ENCODE results near the gene EDN3. TPM values are rescaled to one million over a fixed set of nuclear protein-coding genes. Genes with fewer than 3 reads are reported as not detected.

The EDN3 gene
- total and polyA plus RNA-seq, 2 experiments from 2014 or later, result 0.13 to 0.17 TPM

DNA sequence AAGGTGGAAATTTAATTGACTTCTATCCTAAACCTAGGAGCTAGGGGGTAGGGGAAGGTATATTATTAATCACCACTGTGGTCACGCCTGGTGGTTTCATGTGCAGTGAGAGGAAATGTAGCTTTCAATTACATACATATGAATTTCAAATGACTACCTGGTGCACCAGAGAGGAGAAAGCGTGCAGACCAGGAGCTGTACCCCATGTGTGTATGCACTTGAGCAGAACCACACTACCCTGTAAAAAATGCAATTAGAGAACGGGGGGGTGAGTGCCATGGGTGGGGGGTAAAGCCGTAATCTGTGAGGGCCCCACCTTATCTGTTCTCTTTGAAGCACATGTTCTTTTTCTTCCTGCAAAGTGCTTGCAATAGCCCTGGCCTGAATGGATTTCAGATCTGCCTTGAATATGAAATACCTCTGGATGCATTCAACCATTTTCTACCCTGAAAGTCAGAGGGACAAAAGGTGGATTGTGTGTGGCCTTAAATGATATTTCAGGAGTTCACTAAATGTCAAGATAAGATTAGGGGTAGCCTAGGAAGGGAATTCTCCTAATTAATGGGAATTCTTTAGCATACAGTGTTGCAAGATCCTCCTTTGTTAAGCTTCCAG lies 30.9 kb upstream of the EDN3 start:
- Histone ChIP-seq H3K36me3 (ENCODE audit: insufficient read depth) (no peaks in the 10 kb centered on the region), H3K4me2 (peak overlapping the region; percentile 36), H3F3A (replicated peaks; ENCODE audit: low read depth) (no peaks in the 10 kb centered on the region), H3K79me2 (replicated peaks; ENCODE audit: insufficient read depth) (no peaks in the 10 kb centered on the region), H3K27ac (ENCODE audit: low read depth) (no peak overlapping the region), H2AFZ (no peak overlapping the region), H3K4me3 (no peak overlapping the region), H3K4me1 (ENCODE audit: insufficient read depth) (peaks cover 19% of the 10 kb centered on the region), H4K20me1 (replicated peaks; ENCODE audit: insufficient read depth) (no peaks in the 10 kb centered on the region), H3K9me2 (ENCODE audit: insufficient read depth) (no peaks in the 10 kb centered on the region), H3K27me3 (ENCODE audit: insufficient read depth) (no peaks in the 10 kb centered on the region)
- ATAC-seq (no peak; the same call in 2 of the 3 replicates), DNase-seq (ENCODE audit: low spot score) (no peak)
- TF ChIP-seq NANOG (IDR thresholded peaks at IDR 0.05; ENCODE audit: borderline replicate concordance) (no peak), CREB1 (CRISPR knock-in tag; IDR thresholded peaks at IDR 0.05; ENCODE audit: low read depth) (no peak), JUNB (IDR thresholded peaks at IDR 0.05; ENCODE audit: unreplicated experiment) (no peak), ZNF114 (CRISPR knock-in tag; IDR thresholded peaks at IDR 0.05) (no peak), EZH2 (IDR thresholded peaks at IDR 0.05; ENCODE audit: low read depth, unreplicated experiment) (no peak), EZH2phosphoT487 (IDR thresholded peaks at IDR 0.05; ENCODE audit: unreplicated experiment) (no peak), STAT1 (IDR thresholded peaks at IDR 0.05; ENCODE audit: unreplicated experiment) (no peak), ZNF331 (CRISPR knock-in tag; IDR thresholded peaks at IDR 0.05; ENCODE audit: low read depth) (no peak), POLR2AphosphoS5 (IDR thresholded peaks at IDR 0.05; ENCODE audit: low read depth) (no peak)
- TF ChIP-seq, protein P1, sequence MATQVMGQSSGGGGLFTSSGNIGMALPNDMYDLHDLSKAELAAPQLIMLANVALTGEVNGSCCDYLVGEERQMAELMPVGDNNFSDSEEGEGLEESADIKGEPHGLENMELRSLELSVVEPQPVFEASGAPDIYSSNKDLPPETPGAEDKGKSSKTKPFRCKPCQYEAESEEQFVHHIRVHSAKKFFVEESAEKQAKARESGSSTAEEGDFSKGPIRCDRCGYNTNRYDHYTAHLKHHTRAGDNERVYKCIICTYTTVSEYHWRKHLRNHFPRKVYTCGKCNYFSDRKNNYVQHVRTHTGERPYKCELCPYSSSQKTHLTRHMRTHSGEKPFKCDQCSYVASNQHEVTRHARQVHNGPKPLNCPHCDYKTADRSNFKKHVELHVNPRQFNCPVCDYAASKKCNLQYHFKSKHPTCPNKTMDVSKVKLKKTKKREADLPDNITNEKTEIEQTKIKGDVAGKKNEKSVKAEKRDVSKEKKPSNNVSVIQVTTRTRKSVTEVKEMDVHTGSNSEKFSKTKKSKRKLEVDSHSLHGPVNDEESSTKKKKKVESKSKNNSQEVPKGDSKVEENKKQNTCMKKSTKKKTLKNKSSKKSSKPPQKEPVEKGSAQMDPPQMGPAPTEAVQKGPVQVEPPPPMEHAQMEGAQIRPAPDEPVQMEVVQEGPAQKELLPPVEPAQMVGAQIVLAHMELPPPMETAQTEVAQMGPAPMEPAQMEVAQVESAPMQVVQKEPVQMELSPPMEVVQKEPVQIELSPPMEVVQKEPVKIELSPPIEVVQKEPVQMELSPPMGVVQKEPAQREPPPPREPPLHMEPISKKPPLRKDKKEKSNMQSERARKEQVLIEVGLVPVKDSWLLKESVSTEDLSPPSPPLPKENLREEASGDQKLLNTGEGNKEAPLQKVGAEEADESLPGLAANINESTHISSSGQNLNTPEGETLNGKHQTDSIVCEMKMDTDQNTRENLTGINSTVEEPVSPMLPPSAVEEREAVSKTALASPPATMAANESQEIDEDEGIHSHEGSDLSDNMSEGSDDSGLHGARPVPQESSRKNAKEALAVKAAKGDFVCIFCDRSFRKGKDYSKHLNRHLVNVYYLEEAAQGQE (IDR thresholded peaks at IDR 0.05; ENCODE audit: unreplicated experiment), result no peak
- TF ChIP-seq, protein P2, sequence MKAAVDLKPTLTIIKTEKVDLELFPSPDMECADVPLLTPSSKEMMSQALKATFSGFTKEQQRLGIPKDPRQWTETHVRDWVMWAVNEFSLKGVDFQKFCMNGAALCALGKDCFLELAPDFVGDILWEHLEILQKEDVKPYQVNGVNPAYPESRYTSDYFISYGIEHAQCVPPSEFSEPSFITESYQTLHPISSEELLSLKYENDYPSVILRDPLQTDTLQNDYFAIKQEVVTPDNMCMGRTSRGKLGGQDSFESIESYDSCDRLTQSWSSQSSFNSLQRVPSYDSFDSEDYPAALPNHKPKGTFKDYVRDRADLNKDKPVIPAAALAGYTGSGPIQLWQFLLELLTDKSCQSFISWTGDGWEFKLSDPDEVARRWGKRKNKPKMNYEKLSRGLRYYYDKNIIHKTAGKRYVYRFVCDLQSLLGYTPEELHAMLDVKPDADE (IDR thresholded peaks at IDR 0.05), result no peak
- TF ChIP-seq, protein P3, sequence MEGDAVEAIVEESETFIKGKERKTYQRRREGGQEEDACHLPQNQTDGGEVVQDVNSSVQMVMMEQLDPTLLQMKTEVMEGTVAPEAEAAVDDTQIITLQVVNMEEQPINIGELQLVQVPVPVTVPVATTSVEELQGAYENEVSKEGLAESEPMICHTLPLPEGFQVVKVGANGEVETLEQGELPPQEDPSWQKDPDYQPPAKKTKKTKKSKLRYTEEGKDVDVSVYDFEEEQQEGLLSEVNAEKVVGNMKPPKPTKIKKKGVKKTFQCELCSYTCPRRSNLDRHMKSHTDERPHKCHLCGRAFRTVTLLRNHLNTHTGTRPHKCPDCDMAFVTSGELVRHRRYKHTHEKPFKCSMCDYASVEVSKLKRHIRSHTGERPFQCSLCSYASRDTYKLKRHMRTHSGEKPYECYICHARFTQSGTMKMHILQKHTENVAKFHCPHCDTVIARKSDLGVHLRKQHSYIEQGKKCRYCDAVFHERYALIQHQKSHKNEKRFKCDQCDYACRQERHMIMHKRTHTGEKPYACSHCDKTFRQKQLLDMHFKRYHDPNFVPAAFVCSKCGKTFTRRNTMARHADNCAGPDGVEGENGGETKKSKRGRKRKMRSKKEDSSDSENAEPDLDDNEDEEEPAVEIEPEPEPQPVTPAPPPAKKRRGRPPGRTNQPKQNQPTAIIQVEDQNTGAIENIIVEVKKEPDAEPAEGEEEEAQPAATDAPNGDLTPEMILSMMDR (conservative IDR thresholded peaks at IDR 0.05; ENCODE audit: low read depth in 2 of 2), result no peak
- TF ChIP-seq, protein P4, sequence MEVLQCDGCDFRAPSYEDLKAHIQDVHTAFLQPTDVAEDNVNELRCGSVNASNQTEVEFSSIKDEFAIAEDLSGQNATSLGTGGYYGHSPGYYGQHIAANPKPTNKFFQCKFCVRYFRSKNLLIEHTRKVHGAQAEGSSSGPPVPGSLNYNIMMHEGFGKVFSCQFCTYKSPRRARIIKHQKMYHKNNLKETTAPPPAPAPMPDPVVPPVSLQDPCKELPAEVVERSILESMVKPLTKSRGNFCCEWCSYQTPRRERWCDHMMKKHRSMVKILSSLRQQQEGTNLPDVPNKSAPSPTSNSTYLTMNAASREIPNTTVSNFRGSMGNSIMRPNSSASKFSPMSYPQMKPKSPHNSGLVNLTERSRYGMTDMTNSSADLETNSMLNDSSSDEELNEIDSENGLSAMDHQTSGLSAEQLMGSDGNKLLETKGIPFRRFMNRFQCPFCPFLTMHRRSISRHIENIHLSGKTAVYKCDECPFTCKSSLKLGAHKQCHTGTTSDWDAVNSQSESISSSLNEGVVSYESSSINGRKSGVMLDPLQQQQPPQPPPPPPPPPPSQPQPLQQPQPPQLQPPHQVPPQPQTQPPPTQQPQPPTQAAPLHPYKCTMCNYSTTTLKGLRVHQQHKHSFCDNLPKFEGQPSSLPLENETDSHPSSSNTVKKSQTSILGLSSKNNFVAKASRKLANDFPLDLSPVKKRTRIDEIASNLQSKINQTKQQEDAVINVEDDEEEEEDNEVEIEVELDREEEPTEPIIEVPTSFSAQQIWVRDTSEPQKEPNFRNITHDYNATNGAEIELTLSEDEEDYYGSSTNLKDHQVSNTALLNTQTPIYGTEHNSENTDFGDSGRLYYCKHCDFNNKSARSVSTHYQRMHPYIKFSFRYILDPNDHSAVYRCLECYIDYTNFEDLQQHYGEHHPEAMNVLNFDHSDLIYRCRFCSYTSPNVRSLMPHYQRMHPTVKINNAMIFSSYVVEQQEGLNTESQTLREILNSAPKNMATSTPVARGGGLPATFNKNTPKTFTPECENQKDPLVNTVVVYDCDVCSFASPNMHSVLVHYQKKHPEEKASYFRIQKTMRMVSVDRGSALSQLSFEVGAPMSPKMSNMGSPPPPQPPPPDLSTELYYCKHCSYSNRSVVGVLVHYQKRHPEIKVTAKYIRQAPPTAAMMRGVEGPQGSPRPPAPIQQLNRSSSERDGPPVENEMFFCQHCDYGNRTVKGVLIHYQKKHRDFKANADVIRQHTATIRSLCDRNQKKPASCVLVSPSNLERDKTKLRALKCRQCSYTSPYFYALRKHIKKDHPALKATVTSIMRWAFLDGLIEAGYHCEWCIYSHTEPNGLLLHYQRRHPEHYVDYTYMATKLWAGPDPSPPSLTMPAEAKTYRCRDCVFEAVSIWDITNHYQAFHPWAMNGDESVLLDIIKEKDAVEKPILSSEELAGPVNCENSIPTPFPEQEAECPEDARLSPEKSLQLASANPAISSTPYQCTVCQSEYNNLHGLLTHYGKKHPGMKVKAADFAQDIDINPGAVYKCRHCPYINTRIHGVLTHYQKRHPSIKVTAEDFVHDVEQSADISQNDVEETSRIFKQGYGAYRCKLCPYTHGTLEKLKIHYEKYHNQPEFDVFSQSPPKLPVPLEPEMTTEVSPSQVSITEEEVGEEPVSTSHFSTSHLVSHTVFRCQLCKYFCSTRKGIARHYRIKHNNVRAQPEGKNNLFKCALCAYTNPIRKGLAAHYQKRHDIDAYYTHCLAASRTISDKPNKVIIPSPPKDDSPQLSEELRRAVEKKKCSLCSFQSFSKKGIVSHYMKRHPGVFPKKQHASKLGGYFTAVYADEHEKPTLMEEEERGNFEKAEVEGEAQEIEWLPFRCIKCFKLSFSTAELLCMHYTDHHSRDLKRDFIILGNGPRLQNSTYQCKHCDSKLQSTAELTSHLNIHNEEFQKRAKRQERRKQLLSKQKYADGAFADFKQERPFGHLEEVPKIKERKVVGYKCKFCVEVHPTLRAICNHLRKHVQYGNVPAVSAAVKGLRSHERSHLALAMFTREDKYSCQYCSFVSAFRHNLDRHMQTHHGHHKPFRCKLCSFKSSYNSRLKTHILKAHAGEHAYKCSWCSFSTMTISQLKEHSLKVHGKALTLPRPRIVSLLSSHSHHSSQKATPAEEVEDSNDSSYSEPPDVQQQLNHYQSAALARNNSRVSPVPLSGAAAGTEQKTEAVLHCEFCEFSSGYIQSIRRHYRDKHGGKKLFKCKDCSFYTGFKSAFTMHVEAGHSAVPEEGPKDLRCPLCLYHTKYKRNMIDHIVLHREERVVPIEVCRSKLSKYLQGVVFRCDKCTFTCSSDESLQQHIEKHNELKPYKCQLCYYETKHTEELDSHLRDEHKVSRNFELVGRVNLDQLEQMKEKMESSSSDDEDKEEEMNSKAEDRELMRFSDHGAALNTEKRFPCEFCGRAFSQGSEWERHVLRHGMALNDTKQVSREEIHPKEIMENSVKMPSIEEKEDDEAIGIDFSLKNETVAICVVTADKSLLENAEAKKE (CRISPR knock-in tag; IDR thresholded peaks at IDR 0.05), result no peak
- Mint-ChIP-seq H3K27ac (no peak overlapping the region), H3K36me3 (ENCODE audit: low read depth) (no peaks in the 10 kb centered on the region), H3K27me3 (ENCODE audit: insufficient read depth, low read depth, poor library complexity) (peaks cover 4% of the 10 kb centered on the region), H3K4me1 (peaks cover 23% of the 10 kb centered on the region), H3K4me3 (no peak overlapping the region), H3K9me3 (no peaks in the 10 kb centered on the region)

Measured in GM23338 (cell line).